SK-N-MC (cell line): ENCODE results near the gene SUN3.

ENCODE experiments used
- EZH2 ChIP-seq: fragments of 200-600 bp; sonication (generic); IDR thresholded peaks from one replicate; pipeline ENCODE4 v1.6.1; 2017; ENCODE audit warnings: antibody characterized with exemption
- FOXP2 ChIP-seq: optimal IDR thresholded peaks from 2 replicates; pipeline ENCODE3; 2011; ENCODE audit warnings: mild to moderate bottlenecking, moderate library complexity; ENCODE audit not compliant: insufficient read depth; ENCODE audit errors: extremely low read length, control extremely low read depth
- POLR2AphosphoS5 ChIP-seq: IDR thresholded peaks from 2 replicates; pipeline ENCODE4 v1.6.1; 2012; ENCODE audit warnings: mild to moderate bottlenecking, low read depth, low read length, borderline replicate concordance

- no peak for TF ChIP-seq EZH2
- TF ChIP-seq POLR2AphosphoS5 = no peak
- no peak for TF ChIP-seq FOXP2
These were observed 13.3 kb upstream of the SUN3 start for GRCh38 chr7:48042216-48042615.
